Hypothalamus (tissue), 51 donors: ENCODE measurements around the gene C14orf119.

Experiments used
- DNase-seq, 51 donors: peaks; one replicate each; lab custom pipeline; 2025; lab: John Stamatoyannopoulos, UW

The C14orf119 gene

GRCh38 chr14:23122086-23122485, 26.8 kb downstream of the C14orf119 start:
- no peak for DNase-seq

GRCh38 chr14:23123419-23123818, 28.1 kb downstream of the C14orf119 start:
- peak in 1 of 51 donors; percentile 29 for DNase-seq

GRCh38 chr14:23124337-23124954, 29.1 kb downstream of the C14orf119 start:
- DNase-seq: no peak

- DNase-seq: no peak
These were observed 29.7 kb downstream of the C14orf119 start for GRCh38 chr14:23125011-23125410.

- DNase-seq: no peak
These were observed 30.7 kb downstream of the C14orf119 start for GRCh38 chr14:23125933-23126524.

- no peak for DNase-seq
These were observed 31.4 kb downstream of the C14orf119 start for GRCh38 chr14:23126548-23127278.

- DNase-seq: no peak
These were observed 32.6 kb downstream of the C14orf119 start for GRCh38 chr14:23127861-23128260.

- no peak for DNase-seq
These were observed 33.9 kb downstream of the C14orf119 start for GRCh38 chr14:23128969-23129758.

GRCh38 chr14:23129759-23130316, 34.5 kb downstream of the C14orf119 start:
- DNase-seq: no peak

GRCh38 chr14:23130871-23131270, 35.6 kb downstream of the C14orf119 start:
- DNase-seq: no peak

GRCh38 chr14:23131482-23131881, 36.2 kb downstream of the C14orf119 start:
- DNase-seq: no peak

- DNase-seq: no peak
These were observed 37.7 kb downstream of the C14orf119 start for GRCh38 chr14:23132970-23133369.

GRCh38 chr14:23136566-23137133, 41.3 kb downstream of the C14orf119 start:
- DNase-seq: no peak

GRCh38 chr14:23137192-23137812, 42.0 kb downstream of the C14orf119 start:
- no peak for DNase-seq

- no peak for DNase-seq
These were observed 42.7 kb downstream of the C14orf119 start for GRCh38 chr14:23137813-23138535.

- DNase-seq: no peak
These were observed 44.6 kb downstream of the C14orf119 start for GRCh38 chr14:23139874-23140273.

GRCh38 chr14:23140371-23140770, 45.1 kb downstream of the C14orf119 start:
- DNase-seq: no peak

- DNase-seq: peak in 1 of 51 donors; percentile 15
These were observed 46.6 kb downstream of the C14orf119 start for GRCh38 chr14:23141706-23142444.

- DNase-seq: no peak
These were observed 47.5 kb downstream of the C14orf119 start for GRCh38 chr14:23142826-23143225.
